Measurements from ENCODE around the gene ZNF496.

DNA sequence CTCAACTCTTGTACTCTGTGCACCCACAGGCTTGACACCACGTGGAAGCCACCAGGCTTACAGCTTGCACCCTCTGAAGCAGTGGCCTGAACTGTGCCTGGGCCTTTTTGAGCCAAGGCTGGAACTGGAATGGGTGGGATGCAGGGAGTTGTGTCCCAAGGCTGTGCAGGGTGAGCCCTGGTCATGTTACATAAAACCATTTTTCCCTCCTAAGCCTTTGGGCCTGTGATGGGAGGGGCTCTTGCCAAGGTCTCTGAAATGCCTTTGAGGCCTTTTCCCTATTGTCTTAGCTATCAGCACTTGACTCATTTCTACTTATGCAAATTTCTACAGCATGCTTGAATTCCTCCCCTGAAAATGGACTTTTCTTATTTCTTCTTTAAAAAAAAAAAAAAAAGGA is 61.7 kb downstream of the ZNF496 start:
- TF ChIP-seq POLR2A (IDR thresholded peaks at IDR 0.05) (no peak), CTCF (IDR thresholded peaks at IDR 0.05) (no peak)
